ENCODE measurements around the gene PPP2R5B. TPM values are rescaled to one million over a fixed set of nuclear protein-coding genes. Genes with fewer than 3 reads are reported as not detected.

The PPP2R5B gene
- polyA plus RNA-seq, 1 experiment = 18.5 TPM

- TF ChIP-seq CTCF (IDR thresholded peaks at IDR 0.05; ENCODE audit: insufficient read depth, low read depth, low read length) = no peak
- POLR2A ChIA-PET = no interaction called here
- Histone ChIP-seq H3K27me3 (ENCODE audit: control insufficient read depth, insufficient read depth, low read length) (0 out of 2 replicates have a peak, but pooled peaks cover 2% of the 10 kb centered on the region), H3K4me3 (ENCODE audit: low read depth, low read length) (no peak overlapping the region), H3K36me3 (ENCODE audit: control insufficient read depth, insufficient read depth, low read length) (peaks cover 34% of the 10 kb centered on the region)
- CTCF ChIA-PET = interaction anchor here (1.1 kb wide), 1 partner anchor 63 kb away, joined by 4 read pairs; the partner anchor contains the start of gene BATF2
- no peak for DNase-seq (ENCODE audit: low read depth)
Measured at GRCh38 chr11:64933213-64933934, 8.9 kb downstream of the PPP2R5B start.

DNA sequence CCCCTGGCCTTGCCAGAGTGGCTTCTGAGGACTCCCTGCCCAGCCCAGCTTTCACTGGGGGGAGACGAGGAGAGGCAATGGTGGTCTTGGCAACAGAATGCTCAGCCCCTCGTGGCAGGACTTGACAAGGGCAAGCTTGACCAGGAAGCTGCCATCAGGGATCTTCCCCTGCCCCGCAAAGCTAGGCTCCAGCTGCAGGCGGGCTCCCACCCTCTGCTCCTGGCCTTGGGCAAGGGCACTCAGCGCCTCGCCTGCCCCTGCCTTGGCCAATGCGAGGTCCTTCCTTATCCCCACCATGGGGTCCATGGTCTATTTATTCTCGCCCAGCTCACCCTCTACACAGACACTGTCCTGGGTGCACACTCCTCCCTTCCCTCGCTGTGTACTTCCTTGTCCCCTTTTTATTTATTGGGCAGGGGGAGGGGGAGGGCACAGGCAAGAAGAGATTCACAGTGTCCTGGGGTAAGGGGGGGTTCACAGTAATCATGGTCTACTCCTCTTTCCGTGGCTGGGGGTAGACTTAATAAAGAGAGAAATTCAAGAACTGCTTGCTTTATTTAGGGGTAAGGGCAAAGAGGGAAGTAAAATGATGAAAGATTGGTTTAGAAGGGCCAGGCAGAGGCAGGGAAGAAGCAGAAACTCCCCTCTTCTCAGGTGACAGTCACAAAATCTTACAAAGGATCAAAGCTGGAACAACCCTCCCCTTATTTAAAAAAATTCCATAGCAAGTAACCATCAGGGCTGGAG lies 9.6 kb downstream of the PPP2R5B start:
- 0 out of 2 replicates have a peak, but pooled peaks cover 2% of the 10 kb centered on the region for H3K27me3 ChIP-seq (ENCODE audit: control insufficient read depth, insufficient read depth, low read length)
- DNase-seq (ENCODE audit: low read depth) = no peak

GRCh38 chr11:64934682-64935358 lies 10.3 kb downstream of the PPP2R5B start:
- Histone ChIP-seq H3K36me3 (ENCODE audit: control insufficient read depth, insufficient read depth, low read length) (peaks cover 32% of the 10 kb centered on the region), H3K27me3 (ENCODE audit: control insufficient read depth, insufficient read depth, low read length) (peaks cover 4% of the 10 kb centered on the region; the same call in 1 of the 2 replicates), H3K4me3 (ENCODE audit: low read depth, low read length) (no peak overlapping the region)
- no peak for TF ChIP-seq CTCF (IDR thresholded peaks at IDR 0.05; ENCODE audit: insufficient read depth, low read depth, low read length)
- POLR2A ChIA-PET = no interaction called here
- CTCF ChIA-PET = interaction anchor here (1.5 to 1.7 kb wide), 2 partner anchors 9 to 183 kb away, joined by 4 read pairs; partner anchors contain the start of gene ZNHIT2
- no peak for DNase-seq (ENCODE audit: low read depth)

More for the DNA sequence above, 9.6 kb downstream of the PPP2R5B start:
- Histone ChIP-seq H3K4me3 (ENCODE audit: low read depth, low read length) (no peak overlapping the region), H3K36me3 (ENCODE audit: control insufficient read depth, insufficient read depth, low read length) (peaks cover 32% of the 10 kb centered on the region)
- no peak for TF ChIP-seq CTCF (IDR thresholded peaks at IDR 0.05; ENCODE audit: insufficient read depth, low read depth, low read length)
- CTCF ChIA-PET = interaction anchor here (1.5 to 1.7 kb wide), 2 partner anchors 10 to 183 kb away, joined by 4 read pairs; partner anchors contain the start of gene ZNHIT2
- POLR2A ChIA-PET = no interaction called here

DNA sequence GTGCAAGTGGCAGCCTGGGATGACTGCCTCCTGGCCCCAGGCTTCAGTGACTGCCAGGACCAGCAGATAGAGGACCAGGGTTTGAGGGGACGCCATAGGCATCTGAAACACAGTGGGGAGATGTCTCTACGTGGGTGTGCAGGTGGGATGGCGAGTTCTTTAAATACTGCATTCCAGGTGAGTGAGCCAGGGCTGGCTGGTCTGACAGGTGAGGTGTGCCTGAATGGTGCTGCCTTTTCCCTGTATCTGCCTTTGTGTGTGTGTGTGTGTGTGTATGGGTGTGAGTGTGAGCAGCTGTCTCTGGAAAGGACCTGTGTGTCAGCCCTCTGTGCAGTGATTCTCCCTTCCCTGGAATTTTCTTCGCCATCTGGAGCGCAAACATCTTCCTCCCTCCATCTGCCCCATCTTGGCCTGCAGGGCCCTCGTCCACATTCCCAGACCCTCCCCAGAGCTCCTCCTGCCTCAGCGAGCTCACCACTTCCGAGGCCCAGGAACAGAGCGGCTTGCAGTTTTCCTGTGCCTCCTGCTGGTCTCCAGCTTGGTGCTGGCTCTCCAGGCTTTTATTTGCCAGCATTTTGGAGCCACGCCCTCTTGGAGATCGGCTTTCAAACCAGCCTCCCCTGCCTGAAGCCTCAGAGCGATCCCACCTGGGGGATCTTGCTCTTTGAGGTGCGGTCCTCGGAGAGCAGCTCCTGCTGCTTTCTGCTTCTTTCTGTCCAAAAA lies 11.0 kb downstream of the PPP2R5B start, which contains the start of gene GPHA2:
Gene GPHA2, minus strand, starts transcription at position 535 of the 723 bp plus-strand sequence. Its CDS starts 433 bp downstream, at position 102.
- POLR2A ChIA-PET = no interaction called here
- no peak for DNase-seq (ENCODE audit: low read depth)
- H3K27me3 ChIP-seq (ENCODE audit: control insufficient read depth, insufficient read depth, low read length) = peaks cover 6% of the 10 kb centered on the region; the same call in 1 of the 2 replicates
- H3K36me3 ChIP-seq (ENCODE audit: control insufficient read depth, insufficient read depth, low read length) = peaks cover 26% of the 10 kb centered on the region
- H3K4me3 ChIP-seq (ENCODE audit: low read depth, low read length) = no peak within 1 kb of the TSS
- CTCF ChIA-PET = interaction anchor here (1.5 to 1.8 kb wide), 3 partner anchors 8 to 182 kb away, joined by 4 to 9 read pairs (median 4); partner anchors contain the start of genes ARL2 and ZNHIT2
- TF ChIP-seq CTCF (IDR thresholded peaks at IDR 0.05; ENCODE audit: insufficient read depth, low read depth, low read length) = peak; percentile 28; the same call in 1 of the 2 replicates
